ENCODE measurements around the gene RIOK1.

- TF ChIP-seq CTCF (IDR thresholded peaks at IDR 0.05; ENCODE audit: low read depth, low read length), result no peak
- TF ChIP-seq EZH2phosphoT487 (IDR thresholded peaks at IDR 0.05; ENCODE audit: low read depth), result no peak
These were observed 61.7 kb downstream of the RIOK1 start for GRCh38 chr6:7451326-7451725.

Data from OCI-LY3 (cell line).